ENCODE results near the gene ASB9.

- TF ChIP-seq CTCF (conservative IDR thresholded peaks at IDR 0.05 in 1 of 2, IDR thresholded peaks at IDR 0.05 in 1 of 2; ENCODE audit: low read depth in 1 of 2, low read length in 2 of 2) (no peak), EZH2 (IDR thresholded peaks at IDR 0.05; ENCODE audit: low read length, missing control alignments) (no peak)
Measured at GRCh38 chrX:15217161-15217560, 52.7 kb downstream of the ASB9 start.

Data from fibroblast of lung (primary cell).